HepG2 (cell line): Measurements from ENCODE around the gene RAB1B. TPM values are rescaled to one million over a fixed set of nuclear protein-coding genes. Genes with fewer than 3 reads are reported as not detected.

Source experiments
- BORCS8-MEF2B ChIP-seq: sonication (generic); formaldehyde crosslinking; IDR thresholded peaks from 2 replicates; pipeline ENCODE4 v1.8.0; 2022; ENCODE audit warnings: mild to moderate bottlenecking, missing genetic modification reagents
- HDAC1 ChIP-seq: sonication (generic); formaldehyde crosslinking; IDR thresholded peaks from 2 replicates; pipeline ENCODE4 v1.5.1; 2020; ENCODE audit warnings: mild to moderate bottlenecking, missing genetic modification reagents
- KLF13 ChIP-seq: sonication (generic); formaldehyde crosslinking; IDR thresholded peaks from 2 replicates; pipeline ENCODE4 v1.4.0; 2020; ENCODE audit warnings: mild to moderate bottlenecking, missing genetic modification reagents
- NFE2L2 ChIP-seq: fragments of 150-350 bp; IDR thresholded peaks from 2 replicates; pipeline ENCODE4 v1.6.1; 2014; ENCODE audit warnings: low read length
- NFRKB ChIP-seq: fragments of 450-650 bp; IDR thresholded peaks from 2 replicates; pipeline ENCODE4 v1.6.1; 2017
- POLR2AphosphoS5 ChIP-seq: IDR thresholded peaks from 2 replicates; pipeline ENCODE4 v1.6.1; 2012; ENCODE audit warnings: low read depth, low read length
- RBM22 ChIP-seq: fragments of 200-400 bp; formaldehyde crosslinking; optimal IDR thresholded peaks from 2 replicates; pipeline ENCODE3; 2017; ENCODE audit warnings: mild to moderate bottlenecking, low read length, moderate library complexity
- RFXANK ChIP-seq: IDR thresholded peaks from 2 replicates; pipeline ENCODE4 v1.6.1; 2016
- SRSF9 ChIP-seq: fragments of 200-400 bp; formaldehyde crosslinking; IDR thresholded peaks from 2 replicates; pipeline ENCODE4 v1.6.1; 2018; ENCODE audit warnings: borderline replicate concordance, mild to moderate bottlenecking, low read depth, low read length; ENCODE audit not compliant: insufficient read depth, poor library complexity, severe bottlenecking
- ZBTB1 ChIP-seq: sonication (generic); formaldehyde crosslinking; IDR thresholded peaks from 2 replicates; pipeline ENCODE4 v1.4.0; 2020; ENCODE audit warnings: missing genetic modification reagents, borderline replicate concordance
- ZFP37 ChIP-seq: sonication (generic); formaldehyde crosslinking; IDR thresholded peaks from 2 replicates; pipeline ENCODE4 v1.4.0; 2020; ENCODE audit warnings: missing genetic modification reagents, borderline replicate concordance
- ZIK1 ChIP-seq: sonication (generic); formaldehyde crosslinking; IDR thresholded peaks from 2 replicates; pipeline ENCODE4 v1.5.0; 2020; ENCODE audit warnings: mild to moderate bottlenecking, low read depth, missing genetic modification reagents, borderline replicate concordance
- ZNF446 ChIP-seq: sonication (generic); formaldehyde crosslinking; IDR thresholded peaks from 2 replicates; pipeline ENCODE4 v1.5.0; 2020; ENCODE audit warnings: mild to moderate bottlenecking, missing genetic modification reagents
- ZNF615 ChIP-seq: sonication (generic); formaldehyde crosslinking; IDR thresholded peaks from 2 replicates; pipeline ENCODE4 v1.5.0; 2020; ENCODE audit warnings: mild to moderate bottlenecking, missing genetic modification reagents, borderline replicate concordance
- ZNF674 ChIP-seq: sonication (generic); formaldehyde crosslinking; IDR thresholded peaks from 2 replicates; pipeline ENCODE4 v1.5.0; 2020; ENCODE audit warnings: low read depth, mild to moderate bottlenecking, missing genetic modification reagents
- ZNF816 ChIP-seq: sonication (generic); formaldehyde crosslinking; IDR thresholded peaks from 2 replicates; pipeline ENCODE4 v1.8.0; 2022; ENCODE audit warnings: missing genetic modification reagents, mild to moderate bottlenecking, borderline replicate concordance
- ZNF878 ChIP-seq: sonication (generic); formaldehyde crosslinking; IDR thresholded peaks from 2 replicates; pipeline ENCODE4 v1.8.1; 2023; ENCODE audit warnings: mild to moderate bottlenecking, missing genetic modification reagents, moderate library complexity
- polyA plus RNA-seq, 8 experiments: library from polyadenylated mRNA; depleted of rRNA in 3 of 8; stranded (reverse) in 7 of 8; unstranded in 1 of 8; fragments of >200 nt; fragmentation: Illumina TruSeq in 4 of 8; extraction: Trizol in 4 of 8; gene quantifications; 2 replicates each; pipeline versions ENCODE4 v1.2.1 to v1.2.3, GENCODE V29; 2011 to 2016; ENCODE audit warnings: low read depth in 4 of 8, missing spikeins in 1 of 8, mixed read lengths in 1 of 8; ENCODE audit not compliant: insufficient read depth in 1 of 8
- total RNA-seq, 5 experiments: library from RNA; depleted of rRNA; stranded (reverse); fragments of >200 nt; fragmentation: Illumina TruSeq; extraction: Trizol; gene quantifications; 2 replicates each; pipeline ENCODE4 v1.2.3, GENCODE V29; 2016; ENCODE audit warnings: low read depth in 1 of 5
- TF ChIP-seq, protein P1 (sequence below): sonication (generic); formaldehyde crosslinking; IDR thresholded peaks from 2 replicates; pipeline ENCODE4 v1.8.0; 2022; ENCODE audit warnings: low read depth, missing genetic modification reagents
- TF ChIP-seq, protein P2 (sequence below), 2 experiments: sonication (generic) in 1 of 2; formaldehyde crosslinking in 1 of 2; IDR thresholded peaks; 2 replicates each; pipeline versions ENCODE4 v1.5.1 to v1.6.1; 2011 to 2020; ENCODE audit warnings: borderline replicate concordance in 1 of 2, low read depth in 1 of 2, low read length in 1 of 2, mild to moderate bottlenecking in 1 of 2, missing genetic modification reagents in 1 of 2, moderate library complexity in 1 of 2
- TF ChIP-seq, protein P3 (sequence below): IDR thresholded peaks from 2 replicates; pipeline ENCODE4 v1.4.0; 2020; ENCODE audit warnings: mild to moderate bottlenecking, missing genetic modification reagents

The RAB1B gene
- total and polyA plus RNA-seq, 2 of the 13 experiments (the other 11 are each of a cell fraction or from before 2014, with no cell fraction given) = 77.9 to 87.9 TPM

DNA sequence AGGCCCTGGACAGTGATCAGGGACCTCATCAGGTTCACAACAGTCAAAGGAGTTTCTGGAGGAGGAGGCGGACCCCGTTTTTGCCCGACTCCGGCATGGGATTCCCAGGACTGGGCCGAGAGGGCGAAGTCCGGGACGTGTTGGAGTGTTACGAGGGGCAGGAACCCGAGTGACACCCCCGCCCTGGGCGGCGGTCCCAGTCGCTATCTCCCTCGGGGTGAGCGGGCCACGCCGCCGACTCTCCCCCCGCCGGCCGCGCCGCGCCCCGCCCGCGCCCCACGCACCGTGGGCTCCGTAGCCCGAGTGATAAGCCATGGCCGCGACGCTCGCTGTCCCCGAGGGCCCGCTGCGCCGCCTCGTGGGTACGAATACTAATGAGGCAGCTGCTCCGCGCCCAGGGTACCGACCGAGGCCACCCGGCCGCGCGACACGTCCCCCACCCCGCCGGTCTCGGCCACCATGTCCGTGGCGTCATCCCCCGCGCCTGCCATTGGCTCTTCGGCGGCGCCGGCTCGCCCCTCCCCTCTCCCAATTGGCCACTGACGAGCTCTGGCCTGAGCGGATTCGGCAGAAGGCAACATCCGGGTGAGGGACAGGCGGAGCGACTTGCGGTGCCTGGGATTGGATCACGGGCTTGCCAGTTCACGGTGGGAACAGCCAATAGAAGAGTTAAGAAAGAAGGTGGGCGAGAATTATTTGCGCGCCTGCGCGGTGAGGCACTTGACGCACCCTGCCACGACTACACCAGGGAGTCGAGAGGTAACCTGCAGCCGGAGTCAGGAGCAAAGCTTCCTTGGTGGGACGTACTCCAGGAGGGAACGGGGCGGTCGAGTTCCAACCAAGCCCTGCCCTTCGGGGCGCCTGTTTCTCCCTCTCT lies 20.5 kb downstream of the RAB1B start, which contains the start of gene YIF1A (continued):
- TF ChIP-seq, protein P1, sequence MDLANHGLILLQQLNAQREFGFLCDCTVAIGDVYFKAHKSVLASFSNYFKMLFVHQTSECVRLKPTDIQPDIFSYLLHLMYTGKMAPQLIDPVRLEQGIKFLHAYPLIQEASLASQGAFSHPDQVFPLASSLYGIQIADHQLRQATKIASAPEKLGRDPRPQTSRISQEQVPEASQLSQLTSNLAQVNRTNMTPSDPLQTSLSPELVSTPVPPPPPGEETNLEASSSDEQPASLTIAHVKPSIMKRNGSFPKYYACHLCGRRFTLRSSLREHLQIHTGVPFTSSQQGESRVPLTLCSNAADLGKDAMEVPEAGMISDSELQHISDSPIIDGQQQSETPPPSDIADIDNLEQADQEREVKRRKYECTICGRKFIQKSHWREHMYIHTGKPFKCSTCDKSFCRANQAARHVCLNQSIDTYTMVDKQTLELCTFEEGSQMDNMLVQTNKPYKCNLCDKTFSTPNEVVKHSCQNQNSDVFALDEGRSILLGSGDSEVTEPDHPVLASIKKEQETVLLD (CRISPR knock-in tag) = peak; percentile 64
- TF ChIP-seq SRSF9 (no peak), ZNF615 (no peak), ZNF446 (no peak), RFXANK (CRISPR knock-in tag) (peak; percentile 36; the same call in 1 of the 2 replicates), KLF13 (CRISPR knock-in tag) (no peak), BORCS8-MEF2B (CRISPR knock-in tag) (no peak; the same call in 1 of the 2 replicates), POLR2AphosphoS5 (peak; percentile 87), NFRKB (no peak), NFE2L2 (no peak), ZNF674 (CRISPR knock-in tag) (no peak), ZBTB1 (no peak), ZFP37 (CRISPR knock-in tag) (no peak; the same call in 1 of the 2 replicates), RBM22 (no peak), ZNF816 (CRISPR knock-in tag) (no peak), ZNF878 (CRISPR knock-in tag) (no peak), ZIK1 (CRISPR knock-in tag) (0 out of 2 replicates have a peak, but pooled peaks have one; percentile 12), HDAC1 (CRISPR knock-in tag) (no peak; the same call in 1 of the 2 replicates)
- TF ChIP-seq, protein P2, sequence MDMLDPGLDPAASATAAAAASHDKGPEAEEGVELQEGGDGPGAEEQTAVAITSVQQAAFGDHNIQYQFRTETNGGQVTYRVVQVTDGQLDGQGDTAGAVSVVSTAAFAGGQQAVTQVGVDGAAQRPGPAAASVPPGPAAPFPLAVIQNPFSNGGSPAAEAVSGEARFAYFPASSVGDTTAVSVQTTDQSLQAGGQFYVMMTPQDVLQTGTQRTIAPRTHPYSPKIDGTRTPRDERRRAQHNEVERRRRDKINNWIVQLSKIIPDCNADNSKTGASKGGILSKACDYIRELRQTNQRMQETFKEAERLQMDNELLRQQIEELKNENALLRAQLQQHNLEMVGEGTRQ (IDR thresholded peaks at IDR 0.05; ENCODE audit: low read depth, low read length) = no peak
- TF ChIP-seq, protein P2 (CRISPR knock-in tag; IDR thresholded peaks at IDR 0.05; ENCODE audit: borderline replicate concordance) = no peak; the same call in 1 of the 2 replicates
- TF ChIP-seq, protein P3, sequence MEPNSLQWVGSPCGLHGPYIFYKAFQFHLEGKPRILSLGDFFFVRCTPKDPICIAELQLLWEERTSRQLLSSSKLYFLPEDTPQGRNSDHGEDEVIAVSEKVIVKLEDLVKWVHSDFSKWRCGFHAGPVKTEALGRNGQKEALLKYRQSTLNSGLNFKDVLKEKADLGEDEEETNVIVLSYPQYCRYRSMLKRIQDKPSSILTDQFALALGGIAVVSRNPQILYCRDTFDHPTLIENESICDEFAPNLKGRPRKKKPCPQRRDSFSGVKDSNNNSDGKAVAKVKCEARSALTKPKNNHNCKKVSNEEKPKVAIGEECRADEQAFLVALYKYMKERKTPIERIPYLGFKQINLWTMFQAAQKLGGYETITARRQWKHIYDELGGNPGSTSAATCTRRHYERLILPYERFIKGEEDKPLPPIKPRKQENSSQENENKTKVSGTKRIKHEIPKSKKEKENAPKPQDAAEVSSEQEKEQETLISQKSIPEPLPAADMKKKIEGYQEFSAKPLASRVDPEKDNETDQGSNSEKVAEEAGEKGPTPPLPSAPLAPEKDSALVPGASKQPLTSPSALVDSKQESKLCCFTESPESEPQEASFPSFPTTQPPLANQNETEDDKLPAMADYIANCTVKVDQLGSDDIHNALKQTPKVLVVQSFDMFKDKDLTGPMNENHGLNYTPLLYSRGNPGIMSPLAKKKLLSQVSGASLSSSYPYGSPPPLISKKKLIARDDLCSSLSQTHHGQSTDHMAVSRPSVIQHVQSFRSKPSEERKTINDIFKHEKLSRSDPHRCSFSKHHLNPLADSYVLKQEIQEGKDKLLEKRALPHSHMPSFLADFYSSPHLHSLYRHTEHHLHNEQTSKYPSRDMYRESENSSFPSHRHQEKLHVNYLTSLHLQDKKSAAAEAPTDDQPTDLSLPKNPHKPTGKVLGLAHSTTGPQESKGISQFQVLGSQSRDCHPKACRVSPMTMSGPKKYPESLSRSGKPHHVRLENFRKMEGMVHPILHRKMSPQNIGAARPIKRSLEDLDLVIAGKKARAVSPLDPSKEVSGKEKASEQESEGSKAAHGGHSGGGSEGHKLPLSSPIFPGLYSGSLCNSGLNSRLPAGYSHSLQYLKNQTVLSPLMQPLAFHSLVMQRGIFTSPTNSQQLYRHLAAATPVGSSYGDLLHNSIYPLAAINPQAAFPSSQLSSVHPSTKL (CRISPR knock-in tag) = no peak
